GM12891 (cell line): Measurements from ENCODE around the gene LRP5.

ENCODE experiments used
- POLR2A ChIP-seq: IDR thresholded peaks from 2 replicates; pipeline ENCODE4 v1.6.1; 2011; ENCODE audit warnings: low read depth, low read length, control low read depth
- SPI1 ChIP-seq: IDR thresholded peaks from 2 replicates; pipeline ENCODE4 v1.6.1; 2011; ENCODE audit warnings: low read depth, low read length, control low read depth

GRCh38 chr11:68313574-68314202, 1.3 kb downstream of the LRP5 start:
- no peak for TF ChIP-seq SPI1
- no peak for TF ChIP-seq POLR2A
